HL-60 (cell line): ENCODE results near the gene YPEL1.

Experiments used
- DNase-seq, 2 experiments: peaks; one replicate each; pipeline ENCODE4 v3.0.0-alpha.2; 2010 to 2020; ENCODE audit warnings: low read depth in 1 of 2, low spot score in 1 of 2
- H3K27ac ChIP-seq: fragments of 250-450 bp; sonication (Bioruptor Pico); replicated peaks from 2 replicates; pipeline ENCODE4 v1.5.1; 2020; ENCODE audit warnings: mild to moderate bottlenecking, moderate library complexity
- H3K27me3 ChIP-seq: fragments of 250-450 bp; sonication (Bioruptor Pico); 2 replicates; pipeline ENCODE4 v1.5.1; 2021; ENCODE audit warnings: mild to moderate bottlenecking, moderate library complexity; ENCODE audit not compliant: insufficient read depth, poor library complexity, severe bottlenecking
- H3K4me3 ChIP-seq: replicated peaks from 2 replicates; pipeline ENCODE4 v1.5.1; 2011; ENCODE audit warnings: mild to moderate bottlenecking, control low read depth, low read length; ENCODE audit not compliant: insufficient read depth
- CTCF ChIP-seq: IDR thresholded peaks from one replicate; pipeline ENCODE4 v1.5.1; 2011; ENCODE audit warnings: low read length, control low read depth, inconsistent platforms; ENCODE audit not compliant: insufficient read depth
- GABPA ChIP-seq: IDR thresholded peaks from 2 replicates; pipeline ENCODE4 v1.6.1; 2012; ENCODE audit warnings: low read depth
- POLR2AphosphoS5 ChIP-seq: IDR thresholded peaks from 2 replicates; pipeline ENCODE4 v1.6.1; 2012; ENCODE audit warnings: low read depth
- REST ChIP-seq: IDR thresholded peaks from 2 replicates; pipeline ENCODE4 v1.6.1; 2012; ENCODE audit warnings: low read depth; ENCODE audit not compliant: insufficient replicate concordance
- SPI1 ChIP-seq: IDR thresholded peaks from 2 replicates; pipeline ENCODE4 v1.6.1; 2012; ENCODE audit warnings: low read depth, mild to moderate bottlenecking, borderline replicate concordance

YPEL1 gene

GRCh38 chr22:21665047-21665851 lies 70.3 kb downstream of the YPEL1 start:
- TF ChIP-seq REST (no peak), SPI1 (no peak), GABPA (no peak), POLR2AphosphoS5 (no peak), CTCF (no peak)
- no peaks in the 10 kb centered on the region for H3K27me3 ChIP-seq
- H3K4me3 ChIP-seq, result peak overlapping the region; percentile 90
- peak overlapping the region; percentile 90 for H3K27ac ChIP-seq
- DNase-seq, result no peak

GRCh38 chr22:21663738-21664137 lies 71.9 kb downstream of the YPEL1 start:
- no peak for DNase-seq
- Histone ChIP-seq H3K4me3 (no peak overlapping the region), H3K27ac (no peak overlapping the region), H3K27me3 (no peaks in the 10 kb centered on the region)
- TF ChIP-seq POLR2AphosphoS5, result no peak
- TF ChIP-seq REST, result no peak
- TF ChIP-seq SPI1, result no peak
- TF ChIP-seq CTCF, result no peak
- TF ChIP-seq GABPA, result no peak

GRCh38 chr22:21661991-21662390 lies 73.6 kb downstream of the YPEL1 start:
- TF ChIP-seq SPI1, result no peak
- no peak for TF ChIP-seq REST
- TF ChIP-seq POLR2AphosphoS5, result no peak
- TF ChIP-seq GABPA, result no peak
- TF ChIP-seq CTCF, result no peak
- H3K27ac ChIP-seq, result no peak overlapping the region
- H3K4me3 ChIP-seq, result no peak overlapping the region
- no peak for DNase-seq
- no peaks in the 10 kb centered on the region for H3K27me3 ChIP-seq
